Activated CD8-positive, alpha-beta memory T cell treated with anti-CD3 and anti-CD28 coated beads for 24 hours (primary cell): ENCODE data around the gene BACH2.

Source experiments
- DNase-seq: peaks from one replicate; pipeline ENCODE4 v3.0.0-alpha.2; 2020

Gene BACH2

GRCh38 chr6:90237350-90237990, 59.2 kb downstream of the BACH2 start:
- DNase-seq, result no peak

DNA sequence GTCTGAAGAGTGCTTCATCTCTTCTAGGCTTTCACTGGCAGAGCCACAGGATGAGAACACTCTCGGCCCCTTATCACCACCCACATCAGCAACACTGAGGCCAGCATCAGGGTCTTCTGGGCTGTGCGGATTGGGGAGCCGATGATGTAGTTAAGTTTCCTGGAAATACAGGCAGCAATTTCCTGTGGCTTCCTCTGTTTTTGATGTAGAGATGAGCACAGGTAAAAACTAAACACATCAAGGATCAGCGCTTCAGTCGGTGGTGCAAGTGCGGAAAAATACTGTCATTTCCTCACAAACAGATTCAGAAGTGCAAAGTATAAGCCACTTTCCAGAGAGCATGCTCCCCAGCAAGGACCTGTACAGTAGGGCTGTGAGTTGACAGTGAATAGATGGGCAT, 62.6 kb downstream of the BACH2 start:
- DNase-seq, result peak; percentile 80

DNA sequence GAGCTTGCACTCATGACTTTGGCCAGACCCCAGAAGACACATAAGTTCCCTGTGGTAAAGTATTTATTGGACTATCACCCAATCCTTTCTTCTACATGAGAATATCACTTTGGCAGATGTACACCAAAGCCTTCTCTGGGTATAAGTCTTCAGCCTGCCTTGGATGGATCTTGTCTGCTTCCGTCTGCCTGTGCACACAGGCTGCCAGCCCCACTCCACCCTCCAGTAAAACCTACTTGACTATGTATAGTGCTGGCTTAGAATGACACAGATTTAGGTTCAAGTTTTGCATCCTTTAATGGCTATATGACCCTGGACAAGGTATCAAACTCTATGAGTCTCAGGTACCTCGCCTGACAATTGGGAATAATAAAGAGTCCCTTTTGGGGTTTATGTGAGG, 63.4 kb downstream of the BACH2 start:
- no peak for DNase-seq

DNA sequence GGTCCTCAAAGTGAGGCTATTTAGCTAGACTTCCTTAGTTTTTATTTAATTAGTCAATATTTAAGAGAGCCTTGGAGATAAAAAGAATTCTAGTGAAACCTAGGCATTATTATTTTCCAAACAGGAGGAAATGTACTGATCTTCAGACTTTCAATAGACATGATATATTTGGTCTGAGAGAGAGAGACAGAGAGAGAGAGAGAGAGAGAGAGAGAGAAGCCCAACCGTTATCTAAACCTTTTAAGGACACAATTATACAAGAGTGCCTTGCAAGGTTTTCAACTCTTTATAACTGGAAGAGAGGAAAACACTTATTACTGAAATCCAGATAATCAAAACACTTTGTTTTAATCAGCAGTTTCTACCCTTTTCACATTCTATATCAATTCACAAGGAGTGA, 64.8 kb downstream of the BACH2 start:
- no peak for DNase-seq

DNA sequence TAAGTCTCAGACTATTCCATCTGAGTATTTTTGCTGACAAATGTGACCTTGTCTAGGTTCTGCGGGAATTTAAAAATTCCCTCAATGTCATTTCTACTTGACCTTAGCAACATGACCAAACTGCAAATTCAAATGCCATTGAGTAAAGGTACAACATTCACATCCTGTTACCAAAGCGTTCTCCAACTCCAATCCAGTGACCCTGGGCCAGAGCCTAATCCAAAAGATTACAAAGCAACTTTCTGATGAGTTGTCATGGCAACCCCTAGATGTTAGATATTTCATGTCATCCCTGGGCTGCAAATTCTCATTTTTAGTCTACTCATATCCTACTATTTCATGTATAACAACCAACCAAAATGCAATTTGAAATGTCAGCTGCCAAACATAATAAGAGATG, 65.3 kb downstream of the BACH2 start:
- no peak for DNase-seq

GRCh38 chr6:90230548-90231215, 66.0 kb downstream of the BACH2 start:
- no peak for DNase-seq

DNA sequence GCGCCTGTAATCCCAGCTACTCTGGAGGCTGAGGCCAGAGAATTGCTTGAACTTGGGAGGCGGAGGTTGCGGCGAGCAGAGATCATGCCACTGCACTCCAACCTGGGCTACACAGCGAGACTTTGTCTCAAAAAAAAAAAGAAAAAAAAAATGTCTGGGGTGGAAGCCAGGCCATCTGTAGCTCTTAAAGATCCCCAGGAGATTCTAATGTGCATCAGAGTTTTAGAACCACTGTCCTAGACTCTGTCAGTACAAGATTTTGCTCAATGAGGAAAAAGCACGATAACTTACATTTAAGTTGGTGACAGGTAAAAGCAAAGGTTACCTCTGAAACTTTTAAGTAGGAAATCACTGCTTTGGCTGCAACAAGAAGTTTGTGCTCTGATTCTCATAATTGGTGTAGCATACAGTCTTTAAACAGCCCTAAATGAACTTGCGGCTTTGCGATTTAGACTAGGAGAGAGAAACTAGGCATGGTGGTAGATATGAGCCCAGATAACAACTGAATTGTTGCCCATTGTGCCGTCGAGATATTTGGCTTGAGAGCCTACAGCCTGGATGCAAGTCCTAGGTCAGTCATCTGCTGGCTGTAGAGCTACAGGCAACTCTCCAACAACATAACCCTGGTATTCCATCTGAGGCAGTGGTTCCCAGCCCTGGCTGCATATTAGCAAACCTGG, 67.2 kb downstream of the BACH2 start:
- DNase-seq, result no peak

DNA sequence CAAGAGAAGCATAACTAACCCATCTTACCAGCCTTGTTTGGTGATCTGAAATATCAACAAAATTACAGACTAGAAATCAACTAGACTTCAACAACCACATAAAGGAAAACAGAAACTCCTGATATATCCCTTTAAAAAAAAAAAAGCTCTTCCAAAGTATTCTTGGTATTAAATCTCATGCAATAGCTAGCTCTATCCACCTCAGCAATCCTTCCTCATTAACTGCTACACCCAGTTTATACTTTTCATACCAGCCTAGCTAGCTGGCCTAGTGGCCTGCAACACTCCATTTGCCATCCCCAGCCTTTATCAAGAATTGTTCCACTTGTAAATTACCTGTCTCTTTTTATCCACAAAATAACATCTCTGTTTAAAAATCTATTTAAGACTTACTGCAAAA, 69.0 kb downstream of the BACH2 start:
- no peak for DNase-seq

DNA sequence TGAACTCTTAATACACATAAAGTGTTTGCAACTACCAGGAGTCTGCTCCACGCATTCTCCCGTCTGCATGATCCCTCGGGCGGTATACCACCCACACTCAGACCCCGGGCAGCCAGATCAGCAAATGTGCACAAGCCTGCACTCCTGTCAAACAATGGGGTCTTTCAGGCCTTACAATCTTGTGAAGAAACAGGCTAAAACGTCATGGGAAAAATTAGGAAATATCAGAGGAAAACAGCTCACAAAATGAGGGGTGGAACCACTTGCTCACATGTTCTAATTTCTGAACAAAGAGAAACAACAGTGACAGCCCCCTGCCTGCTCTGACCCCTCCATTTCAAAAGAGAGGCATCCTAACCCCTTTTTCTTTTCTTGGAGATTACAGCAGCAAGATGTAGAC, 69.4 kb downstream of the BACH2 start:
- no peak for DNase-seq

GRCh38 chr6:90226257-90226656, 70.4 kb downstream of the BACH2 start:
- peak; percentile 59 for DNase-seq

DNA sequence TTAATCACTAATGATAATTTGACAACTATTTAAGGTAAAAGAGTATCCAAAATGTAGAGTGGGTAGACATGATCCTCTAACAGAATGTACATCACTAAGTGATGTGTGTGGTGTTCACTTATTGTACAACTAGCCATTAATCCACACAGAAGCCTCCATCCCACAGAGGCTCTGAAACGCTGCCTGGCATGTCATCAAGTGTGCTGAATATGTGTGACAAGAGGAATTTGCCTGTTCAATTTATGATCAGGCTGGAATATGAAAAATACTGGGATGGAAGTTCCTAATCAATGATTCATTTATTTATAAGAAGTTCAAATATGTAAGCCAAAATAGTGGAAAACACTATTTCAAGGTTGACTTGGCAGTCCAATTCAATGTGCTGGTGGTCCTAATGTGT, 72.4 kb downstream of the BACH2 start:
- DNase-seq, result no peak

- peak; percentile 76 for DNase-seq
Measured at GRCh38 chr6:90222724-90223198, 73.9 kb downstream of the BACH2 start.

- DNase-seq, result no peak
Measured at GRCh38 chr6:90222008-90222407, 74.6 kb downstream of the BACH2 start.

- DNase-seq, result no peak
Measured at GRCh38 chr6:90221403-90221802, 75.2 kb downstream of the BACH2 start.

GRCh38 chr6:90220273-90220672, 76.4 kb downstream of the BACH2 start:
- no peak for DNase-seq

- DNase-seq, result no peak
Measured at GRCh38 chr6:90219209-90219985, 77.2 kb downstream of the BACH2 start.

DNA sequence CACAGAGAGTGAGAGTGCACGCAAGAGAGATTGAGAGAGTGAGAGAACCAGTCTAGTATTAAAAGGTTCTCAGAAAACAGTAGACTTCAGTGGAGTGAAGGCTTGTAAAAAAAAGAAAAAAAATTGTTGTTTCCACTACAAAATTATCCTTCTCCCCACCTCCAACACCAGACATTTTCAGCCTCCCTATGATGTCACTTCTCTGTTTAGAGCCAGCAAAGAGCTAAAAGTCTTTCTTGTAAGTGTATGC, 77.8 kb downstream of the BACH2 start:
- no peak for DNase-seq

- DNase-seq, result no peak
Measured at GRCh38 chr6:90217506-90218127, 79.0 kb downstream of the BACH2 start.

- DNase-seq, result no peak
Measured at GRCh38 chr6:90216072-90216977, 80.3 kb downstream of the BACH2 start.

GRCh38 chr6:90214966-90215365, 81.7 kb downstream of the BACH2 start:
- DNase-seq, result no peak

DNA sequence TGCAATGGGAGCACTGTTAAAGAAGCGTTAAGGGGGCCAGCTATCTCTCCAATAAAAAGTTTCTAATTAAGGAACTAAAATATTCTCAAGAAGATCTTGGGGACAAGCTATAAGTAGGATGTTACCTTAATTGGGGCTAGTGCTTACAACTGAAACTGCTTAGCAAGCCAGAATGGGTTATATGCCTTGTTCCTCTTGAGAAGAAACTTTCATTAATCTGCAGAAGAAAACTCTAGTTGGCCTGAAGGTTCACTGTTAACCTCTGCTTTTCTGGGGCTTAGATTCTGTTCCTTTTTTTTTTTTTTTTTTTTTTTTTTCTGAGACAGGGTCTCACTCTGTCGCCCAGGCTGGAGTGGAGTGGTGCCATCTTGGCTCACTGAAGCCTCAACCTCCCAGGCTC, 82.2 kb downstream of the BACH2 start:
- no peak for DNase-seq

- no peak for DNase-seq
Measured at GRCh38 chr6:90212274-90212673, 84.4 kb downstream of the BACH2 start.
